NCI-H446 (cell line): Measurements from ENCODE around the gene ERC2.
"Not testable (repeated sequence)": the region's sequence is repeated elsewhere in the genome, so short reads cannot be mapped to it uniquely, and the experiment has no call there.

Experiments
- DNase-seq, 2 experiments: peaks; one replicate each; lab custom pipeline; 2025; lab: John Stamatoyannopoulos, UW

ERC2 gene

DNA sequence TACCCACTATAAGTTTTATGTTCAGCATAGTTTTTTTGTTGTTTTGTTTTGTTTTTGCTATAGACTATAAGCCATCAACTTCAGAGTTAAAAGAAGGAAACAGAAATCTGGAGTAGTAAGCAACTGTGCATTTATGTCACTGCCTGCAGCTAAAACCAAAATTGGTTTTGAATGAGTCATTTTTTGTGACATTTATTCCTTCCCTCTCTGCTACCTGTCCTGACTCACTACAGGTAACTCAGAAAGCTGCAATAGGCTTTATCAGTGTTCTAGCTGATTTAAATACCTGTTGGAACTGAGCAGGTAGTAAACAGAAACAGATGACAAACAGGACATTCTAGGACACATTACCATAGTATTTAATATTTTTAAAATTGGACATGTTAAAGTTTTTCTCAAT is 587.9 kb downstream of the ERC2 start:
- DNase-seq: no peak

DNA sequence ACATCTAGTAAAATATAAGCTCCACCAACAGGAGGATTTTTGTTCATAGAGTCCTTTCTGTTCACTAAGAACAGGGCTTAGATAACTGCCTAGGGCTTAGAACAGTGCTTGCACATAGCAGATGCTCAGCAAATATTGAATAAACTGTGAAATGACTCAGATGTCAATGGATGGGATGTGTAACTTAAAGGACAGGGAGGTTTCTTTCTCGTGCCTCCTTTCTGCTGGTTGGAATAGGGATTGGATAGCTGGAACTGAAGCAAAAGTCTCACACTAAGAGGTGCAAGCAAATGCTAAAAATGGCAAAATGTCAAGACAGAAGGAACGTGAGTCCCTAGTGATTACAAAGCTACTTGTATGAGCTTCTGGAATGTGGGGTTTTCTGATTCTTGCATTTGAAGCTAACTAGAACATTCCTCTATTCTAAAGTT is 588.4 kb downstream of the ERC2 start:
- no peak for DNase-seq

- DNase-seq: no peak
Measured at GRCh38 chr3:55877703-55878102, 590.6 kb downstream of the ERC2 start.

- DNase-seq: no peak
Measured at GRCh38 chr3:55876560-55876959, 591.7 kb downstream of the ERC2 start.

DNA sequence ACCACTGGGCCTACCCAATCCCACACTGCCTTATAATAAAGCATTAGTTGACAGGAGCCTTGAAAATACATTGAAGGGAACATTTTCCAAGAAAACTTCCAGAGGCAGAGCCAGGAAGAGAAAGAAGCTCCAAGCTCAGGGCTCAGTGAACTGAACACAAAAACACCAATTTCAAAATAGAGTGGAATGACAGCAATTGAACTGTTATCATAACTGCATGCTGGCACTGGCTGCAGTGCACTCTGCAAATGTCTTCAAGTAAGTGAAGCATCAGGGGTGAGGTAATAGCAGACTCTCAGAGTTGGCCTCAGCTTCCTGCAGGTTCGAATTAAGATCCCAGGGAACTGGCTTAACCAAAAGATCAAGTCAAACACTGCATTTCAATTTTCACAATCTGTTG is 593.2 kb downstream of the ERC2 start:
- DNase-seq: no peak

DNA sequence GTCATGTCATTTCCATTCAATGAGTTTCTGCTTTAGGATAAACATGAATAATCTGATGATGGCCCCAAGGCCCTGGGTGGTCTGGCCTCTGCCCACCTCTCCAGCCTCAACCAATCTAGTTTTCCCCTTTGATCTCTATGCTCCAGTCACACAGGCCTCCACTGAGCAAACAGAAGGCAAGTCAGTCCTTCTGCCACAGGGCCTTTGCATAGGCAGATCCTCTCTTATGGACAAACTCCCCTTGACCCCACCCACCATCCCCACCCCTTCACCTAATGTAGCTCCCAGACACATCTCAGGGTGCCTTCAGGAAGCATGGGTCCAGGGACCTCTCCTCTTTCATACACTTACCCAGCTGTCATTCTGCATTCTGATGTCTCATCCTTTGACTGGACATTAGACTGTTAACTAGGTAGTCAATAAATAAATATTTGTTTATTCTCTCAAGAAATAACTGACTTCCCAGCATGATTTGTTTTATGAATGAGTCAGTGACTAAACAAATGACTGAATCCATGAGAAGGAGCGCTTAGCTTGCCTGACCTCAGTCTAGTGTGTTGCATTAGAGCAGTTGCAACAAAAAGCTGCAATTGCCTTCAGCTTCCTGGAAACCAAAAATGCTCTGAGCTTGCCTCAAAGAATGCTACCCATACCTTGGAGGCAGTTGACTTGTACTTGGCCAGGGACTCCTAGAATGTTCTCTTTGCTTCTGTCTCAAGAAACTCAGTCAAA is 594.6 kb downstream of the ERC2 start:
- no peak for DNase-seq

DNA sequence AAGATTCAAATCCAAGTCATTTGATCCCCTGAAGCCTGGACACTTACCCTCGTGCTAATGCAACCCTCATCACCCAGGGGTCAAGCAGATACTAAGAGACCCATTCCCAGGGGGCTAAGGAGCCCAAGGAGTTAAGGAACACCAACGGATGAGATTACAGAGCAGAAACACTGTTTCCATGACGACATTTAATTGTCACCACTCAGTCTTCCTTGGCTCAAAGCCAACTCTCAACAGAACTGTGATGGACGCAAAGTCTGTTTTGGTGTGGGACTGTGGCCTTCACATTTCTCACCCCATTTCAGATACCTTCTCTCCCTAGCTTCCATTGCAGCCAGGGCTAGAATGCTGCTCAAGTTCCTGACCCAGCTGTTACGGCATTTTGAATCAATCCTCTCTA is 597.7 kb downstream of the ERC2 start:
- no peak for DNase-seq

DNA sequence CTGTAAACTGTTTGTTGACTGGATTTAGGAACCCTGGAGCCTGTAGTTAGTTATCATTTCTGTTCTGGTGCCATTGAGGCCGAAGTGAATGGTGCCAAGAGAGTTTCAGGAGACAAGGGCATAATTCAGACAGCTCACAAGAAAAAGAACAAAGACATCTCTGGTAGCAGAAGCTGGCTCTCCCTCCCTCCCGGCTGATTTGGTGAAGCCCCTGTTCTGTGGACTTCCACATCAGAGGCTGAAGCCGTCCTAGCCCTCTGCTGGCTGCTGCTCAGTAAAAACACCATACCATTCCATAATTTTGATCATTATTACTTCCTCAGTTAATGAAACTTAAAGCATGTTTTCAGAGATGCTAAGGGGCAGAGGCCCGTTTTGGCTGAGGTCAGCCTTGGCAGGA is 599.9 kb downstream of the ERC2 start:
- no peak for DNase-seq

DNA sequence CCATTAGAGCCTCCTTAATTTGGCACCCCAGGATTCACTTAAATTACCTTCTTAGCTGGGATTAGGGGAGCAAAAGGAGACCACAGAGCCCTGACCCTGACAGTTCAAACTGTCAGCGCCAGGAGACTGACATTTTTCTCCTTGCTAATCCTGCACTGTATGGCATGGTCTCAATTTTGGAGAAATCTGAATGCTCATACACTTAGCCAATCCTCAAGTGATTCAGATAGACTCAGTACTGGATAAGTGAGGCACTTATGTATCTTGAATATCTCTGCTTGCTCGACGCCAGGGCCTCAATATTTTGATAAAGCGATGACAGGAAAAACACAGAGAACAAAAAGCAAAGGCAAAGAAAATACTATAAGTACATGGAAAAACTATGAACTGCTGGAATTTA is 605.2 kb downstream of the ERC2 start:
- DNase-seq: no peak

DNA sequence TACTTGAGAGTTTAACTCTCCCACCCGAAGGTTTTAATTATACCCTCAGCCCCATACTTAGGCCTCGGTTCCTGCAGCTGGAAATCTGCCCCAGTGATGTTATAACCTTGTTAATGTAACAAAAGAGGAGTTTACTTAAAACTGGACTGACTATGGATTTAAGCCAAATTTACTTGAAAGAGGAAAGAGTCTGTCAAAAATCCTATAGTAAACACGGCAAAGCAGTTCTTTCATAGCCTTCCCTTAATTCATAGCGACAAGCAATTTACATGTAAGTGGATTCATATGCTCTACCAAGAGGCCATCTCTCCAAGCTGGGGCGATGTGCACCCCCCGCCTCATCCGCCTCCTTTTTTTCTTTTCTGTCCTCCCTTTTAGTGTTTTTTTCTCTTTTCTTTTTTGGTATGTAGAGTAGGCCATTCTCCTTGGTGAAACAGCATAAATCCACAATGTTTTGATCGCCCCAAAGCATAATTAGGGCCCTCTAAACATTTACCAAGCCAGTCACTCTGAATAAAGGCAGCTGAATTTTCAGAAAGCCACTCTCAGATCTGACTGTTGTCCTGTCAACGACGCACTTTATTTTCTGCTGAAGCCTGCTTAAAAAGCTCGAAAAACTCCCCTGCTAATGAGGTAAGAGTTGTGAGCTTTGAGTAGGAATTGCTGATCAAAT is 608.1 kb downstream of the ERC2 start:
- no peak for DNase-seq

- DNase-seq: no peak
Measured at GRCh38 chr3:55859305-55859704, 609.0 kb downstream of the ERC2 start.

GRCh38 chr3:55858727-55859126 is 609.5 kb downstream of the ERC2 start:
- DNase-seq: no peak

GRCh38 chr3:55858302-55858701 is 610.0 kb downstream of the ERC2 start:
- DNase-seq: no peak

DNA sequence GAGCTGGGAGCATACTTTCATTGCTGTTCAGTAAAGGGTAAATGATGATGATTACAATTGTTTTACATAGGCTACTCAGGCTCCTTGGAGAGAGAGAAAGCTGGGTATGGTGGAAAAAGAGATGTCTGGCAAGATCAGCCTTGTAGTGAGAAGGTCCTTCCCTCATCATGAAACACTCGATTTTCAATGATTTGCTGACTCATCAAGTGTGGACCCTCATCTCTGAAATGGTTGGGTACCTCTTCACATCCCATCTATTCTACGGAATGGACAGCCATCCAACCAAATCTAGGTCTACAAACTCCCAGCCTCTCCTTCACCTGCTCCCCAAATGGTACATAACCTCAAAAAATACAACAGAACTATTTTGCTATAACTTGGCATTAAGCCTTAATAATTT is 610.6 kb downstream of the ERC2 start:
- no peak for DNase-seq

DNA sequence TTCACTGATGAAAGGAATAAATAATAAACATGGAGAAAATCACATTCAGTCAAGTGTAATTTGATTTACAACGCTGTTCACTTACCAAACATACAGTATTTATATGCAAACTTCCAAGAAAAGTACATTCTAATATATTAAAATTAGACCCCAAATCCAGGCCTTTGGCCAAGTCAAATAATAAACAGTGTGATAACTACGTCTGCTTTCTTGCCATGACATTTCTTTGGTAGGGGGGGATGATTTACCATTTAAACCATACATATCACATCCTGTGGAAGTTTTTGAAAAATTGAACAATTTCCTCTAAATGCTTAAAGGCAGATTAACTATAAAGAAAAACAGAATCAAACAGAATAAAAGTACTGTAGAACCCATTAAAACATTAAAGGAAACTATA is 613.0 kb downstream of the ERC2 start:
- DNase-seq: no peak

DNA sequence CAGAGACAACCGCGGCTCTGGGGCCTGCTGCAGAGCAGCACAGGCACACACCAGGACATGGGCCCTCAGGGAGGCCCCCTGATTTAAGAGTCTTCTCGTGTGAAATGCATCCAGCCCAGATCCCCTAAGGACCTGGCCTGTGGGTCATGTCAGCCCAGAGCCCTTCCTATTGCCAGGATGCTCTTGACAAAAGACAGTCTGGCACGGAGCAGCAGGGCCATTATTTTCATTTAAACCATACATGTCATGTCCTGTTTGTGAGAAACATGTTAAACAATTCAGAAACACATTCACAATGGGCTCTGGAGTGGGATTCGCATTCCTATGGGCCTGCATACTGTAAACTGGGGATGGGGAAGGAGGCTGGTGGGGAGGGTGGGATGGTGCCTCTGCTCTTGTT is 613.8 kb downstream of the ERC2 start:
- DNase-seq: no peak

- no peak for DNase-seq
Measured at GRCh38 chr3:55852326-55852725, 615.9 kb downstream of the ERC2 start.

DNA sequence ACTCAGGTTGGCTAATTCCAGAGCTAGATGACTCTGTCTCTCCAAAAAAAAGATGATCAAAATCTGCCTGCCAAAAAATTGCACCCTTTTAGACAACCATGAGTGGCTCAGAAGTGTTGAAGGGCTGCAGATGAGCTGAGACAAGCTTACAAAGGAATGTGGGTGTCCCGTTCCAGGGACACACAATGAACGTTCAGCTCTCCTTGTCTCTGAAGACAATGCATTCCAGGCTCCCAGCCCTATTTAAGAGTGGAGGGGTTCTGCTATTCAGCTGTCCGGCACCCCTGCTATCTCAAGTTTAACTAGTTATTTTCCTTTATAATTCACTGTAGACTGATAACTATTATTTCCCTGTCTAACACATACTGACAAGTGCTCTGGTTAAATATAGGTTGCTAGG is 626.1 kb downstream of the ERC2 start:
- no peak for DNase-seq

DNA sequence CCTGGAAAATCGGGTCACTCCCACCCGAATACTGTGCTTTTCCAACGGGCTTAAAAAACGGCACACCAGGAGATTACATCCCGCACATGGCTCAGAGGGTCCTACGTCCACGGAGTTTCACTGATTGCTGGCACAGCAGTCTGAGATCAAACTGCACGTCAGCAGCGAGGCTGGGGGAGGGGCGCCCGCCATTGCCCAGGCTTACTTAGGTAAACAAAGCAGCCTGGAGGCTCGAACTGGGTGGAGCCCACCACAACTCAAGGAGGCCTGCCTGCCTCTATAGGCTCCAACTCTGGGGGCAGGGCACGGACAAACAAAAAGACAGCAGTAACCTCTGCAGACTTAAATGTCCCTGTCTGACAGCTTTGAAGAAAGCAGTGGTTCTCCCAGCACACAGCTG is 636.4 kb downstream of the ERC2 start:
- not testable (repeated sequence) for DNase-seq

- DNase-seq: no peak
Measured at GRCh38 chr3:55828712-55829111, 639.6 kb downstream of the ERC2 start.

GRCh38 chr3:55827786-55828185 is 640.5 kb downstream of the ERC2 start:
- DNase-seq: no peak

DNA sequence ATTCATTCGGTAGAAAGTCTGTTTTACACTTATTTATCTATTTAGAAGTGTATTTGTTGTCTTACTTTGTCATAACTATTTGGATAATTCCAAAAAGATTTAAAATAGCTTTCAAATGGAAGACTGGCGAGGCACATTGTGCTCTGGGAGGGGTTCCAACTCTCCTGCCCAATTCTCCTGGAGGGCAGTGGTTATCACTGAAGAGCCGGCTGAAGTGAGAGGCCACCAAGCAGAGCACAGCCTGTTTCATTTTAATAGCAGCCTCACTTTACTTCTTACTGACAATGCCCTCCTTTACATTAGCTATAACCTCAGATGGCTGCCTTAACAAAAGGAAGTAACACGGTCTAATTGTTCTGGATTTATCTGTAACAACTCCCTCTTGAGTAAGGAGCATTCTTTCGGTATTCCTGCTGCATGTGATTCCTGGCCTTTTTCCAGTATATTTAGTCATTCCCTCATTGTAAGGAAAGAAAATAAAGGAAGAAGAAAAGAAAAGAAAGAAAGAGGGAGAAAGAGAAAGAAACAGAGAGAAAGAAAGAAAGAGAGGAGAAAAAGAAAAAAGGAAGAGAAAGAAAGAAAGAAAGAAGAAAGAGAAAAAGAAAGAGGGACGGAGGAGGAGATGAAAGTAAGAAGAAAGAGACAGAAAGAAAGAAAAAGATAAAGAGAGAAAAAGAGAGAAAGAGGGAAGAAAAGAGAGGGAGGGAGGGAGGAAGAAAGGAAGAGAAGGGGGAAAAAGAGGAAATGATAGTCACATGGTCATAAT is 641.4 kb downstream of the ERC2 start:
- DNase-seq: no peak

GRCh38 chr3:55826097-55826496 is 642.2 kb downstream of the ERC2 start:
- no peak for DNase-seq
